ENCODE data around the gene OXLD1. TPM values are rescaled to one million over a fixed set of nuclear protein-coding genes. Genes with fewer than 3 reads are reported as not detected.
"Not testable (repeated sequence)": the region's sequence is repeated elsewhere in the genome, so short reads cannot be mapped to it uniquely, and the experiment has no call there.

The OXLD1 gene
- total RNA-seq, 1 experiment from 2014 or later, result 37.0 TPM

- H3K4me1 Mint-ChIP-seq (ENCODE audit: low read depth, unreplicated experiment), result no peaks in the 10 kb centered on the region
- no peak overlapping the region for H3K4me3 Mint-ChIP-seq (ENCODE audit: unreplicated experiment)
- POLR2A ChIA-PET, result no interaction called here
- H3K36me3 Mint-ChIP-seq (ENCODE audit: insufficient read depth, unreplicated experiment), result peaks cover 77% of the 10 kb centered on the region
- H3K9me3 ChIP-seq, result no peaks in the 10 kb centered on the region
- H3K27ac Mint-ChIP-seq (ENCODE audit: unreplicated experiment), result peak overlapping the region; percentile 22
- no peak overlapping the region for H3K4me3 ChIP-seq (ENCODE audit: low read depth, low read length)
- TF ChIP-seq CTCF (IDR thresholded peaks at IDR 0.05; ENCODE audit: insufficient read depth in 1 of 2, low read depth in 1 of 2, low read length in 1 of 2, severe bottlenecking in 1 of 2, unreplicated experiment in 1 of 2), result no peak
- H3K9me3 Mint-ChIP-seq (ENCODE audit: unreplicated experiment), result no peaks in the 10 kb centered on the region
- no peaks in the 10 kb centered on the region for H3K27me3 ChIP-seq (replicated peaks; ENCODE audit: control insufficient read depth, insufficient read depth, low read length)
- peaks cover 4% of the 10 kb centered on the region; the same call in 1 of the 2 replicates for H3K4me1 ChIP-seq
- DNase-seq, result no peak
- CTCF ChIA-PET, result interaction anchor here (0.7 kb wide), 1 partner anchor 62 kb away, joined by 3 read pairs; no protein-coding TSS in a partner anchor
- intact Hi-C loops (cut with micrococcal nuclease; ENCODE audit: unreplicated experiment), result no loop called here
- H3K27me3 Mint-ChIP-seq (ENCODE audit: insufficient read depth, unreplicated experiment), result no peaks in the 10 kb centered on the region
- H3K36me3 ChIP-seq (ENCODE audit: control insufficient read depth, insufficient read depth, low read length), result no peaks in the 10 kb centered on the region
- no TSS peak for BruUV-seq (replicated peaks)
Measured at GRCh38 chr17:81631482-81631881, 34.9 kb downstream of the OXLD1 start.

GRCh38 chr17:81630274-81630673 lies 36.1 kb downstream of the OXLD1 start:
- ChIA-PET POLR2A (interaction anchor here (0.6 to 0.7 kb wide), 2 partner anchors 14 to 53 kb away, joined by 3 to 4 read pairs; no protein-coding TSS in a partner anchor), CTCF (no interaction called here)
- Mint-ChIP-seq H3K9me3 (ENCODE audit: unreplicated experiment) (peaks cover 3% of the 10 kb centered on the region), H3K4me3 (ENCODE audit: unreplicated experiment) (no peak overlapping the region), H3K27me3 (ENCODE audit: insufficient read depth, unreplicated experiment) (no peaks in the 10 kb centered on the region), H3K27ac (ENCODE audit: unreplicated experiment) (no peak overlapping the region), H3K4me1 (ENCODE audit: low read depth, unreplicated experiment) (no peaks in the 10 kb centered on the region), H3K36me3 (ENCODE audit: insufficient read depth, unreplicated experiment) (peaks cover 77% of the 10 kb centered on the region)
- H3K4me3 ChIP-seq (ENCODE audit: low read depth, low read length), result no peak overlapping the region
- TF ChIP-seq CTCF (IDR thresholded peaks at IDR 0.05; ENCODE audit: insufficient read depth in 1 of 2, low read depth in 1 of 2, low read length in 1 of 2, severe bottlenecking in 1 of 2, unreplicated experiment in 1 of 2), result no peak
- H3K27me3 ChIP-seq (replicated peaks; ENCODE audit: control insufficient read depth, insufficient read depth, low read length), result no peaks in the 10 kb centered on the region
- H3K9me3 ChIP-seq, result no peaks in the 10 kb centered on the region
- no peak for DNase-seq
- BruUV-seq (replicated peaks), result no TSS peak
- peaks cover under 1% of the 10 kb centered on the region; the same call in 1 of the 2 replicates for H3K4me1 ChIP-seq
- H3K36me3 ChIP-seq (ENCODE audit: control insufficient read depth, insufficient read depth, low read length), result no peaks in the 10 kb centered on the region; the same call in 1 of the 2 replicates
- intact Hi-C loops (cut with micrococcal nuclease; ENCODE audit: unreplicated experiment), result no loop called here

- no peak for DNase-seq
- Mint-ChIP-seq H3K27ac (ENCODE audit: unreplicated experiment) (no peak overlapping the region), H3K36me3 (ENCODE audit: insufficient read depth, unreplicated experiment) (peaks cover 95% of the 10 kb centered on the region), H3K4me3 (ENCODE audit: unreplicated experiment) (no peak overlapping the region), H3K27me3 (ENCODE audit: insufficient read depth, unreplicated experiment) (no peaks in the 10 kb centered on the region), H3K9me3 (ENCODE audit: unreplicated experiment) (peaks cover 14% of the 10 kb centered on the region), H3K4me1 (ENCODE audit: low read depth, unreplicated experiment) (no peaks in the 10 kb centered on the region)
- no peak for TF ChIP-seq CTCF (IDR thresholded peaks at IDR 0.05; ENCODE audit: insufficient read depth in 1 of 2, low read depth in 1 of 2, low read length in 1 of 2, severe bottlenecking in 1 of 2, unreplicated experiment in 1 of 2)
- Histone ChIP-seq H3K9me3 (no peaks in the 10 kb centered on the region), H3K27me3 (replicated peaks; ENCODE audit: control insufficient read depth, insufficient read depth, low read length) (no peaks in the 10 kb centered on the region), H3K4me3 (ENCODE audit: low read depth, low read length) (no peak overlapping the region), H3K4me1 (no peaks in the 10 kb centered on the region), H3K36me3 (ENCODE audit: control insufficient read depth, insufficient read depth, low read length) (peaks cover 6% of the 10 kb centered on the region)
- no TSS peak for BruUV-seq (replicated peaks)
- intact Hi-C loops (cut with micrococcal nuclease; ENCODE audit: unreplicated experiment), result no loop called here
- POLR2A ChIA-PET, result interaction anchor here (0.9 kb wide), 1 partner anchor 81 kb away, joined by 5 read pairs; the partner anchor contains the start of gene MRPL12
- CTCF ChIA-PET, result no interaction called here
Measured at GRCh38 chr17:81621494-81622130, 44.8 kb downstream of the OXLD1 start.

GRCh38 chr17:81618307-81618706 lies 48.1 kb downstream of the OXLD1 start:
- H3K9me3 Mint-ChIP-seq (ENCODE audit: unreplicated experiment); H3K36me3 ChIP-seq (ENCODE audit: control insufficient read depth, insufficient read depth, low read length); H3K27me3 ChIP-seq (replicated peaks; ENCODE audit: control insufficient read depth, insufficient read depth, low read length); H3K9me3 ChIP-seq; POLR2A ChIA-PET; intact Hi-C loops (cut with micrococcal nuclease; ENCODE audit: unreplicated experiment); H3K27ac Mint-ChIP-seq (ENCODE audit: unreplicated experiment); H3K4me3 ChIP-seq (ENCODE audit: low read depth, low read length); H3K27me3 Mint-ChIP-seq (ENCODE audit: insufficient read depth, unreplicated experiment); DNase-seq; H3K4me1 Mint-ChIP-seq (ENCODE audit: low read depth, unreplicated experiment); BruUV-seq (replicated peaks); H3K4me3 Mint-ChIP-seq (ENCODE audit: unreplicated experiment); CTCF ChIA-PET; H3K4me1 ChIP-seq: not testable (repeated sequence)
- H3K36me3 Mint-ChIP-seq (ENCODE audit: insufficient read depth, unreplicated experiment), result peaks cover 95% of the 10 kb centered on the region
